Left lung (tissue), 10 donors: ENCODE measurements around the gene FBXO15. TPM values are rescaled to one million over a fixed set of nuclear protein-coding genes. Genes with fewer than 3 reads are reported as not detected.

ENCODE experiments used
- ATAC-seq: fragments of 200-7000 bp; cut with Tn5 transposase; one replicate; pipeline ENCODE4 v1.9.1; 2020; ENCODE audit warnings: moderate library complexity
- DNase-seq, 4 donors: peaks; one replicate each; pipeline ENCODE4 v3.0.0-alpha.2; 2013 to 2020
- H3K27ac ChIP-seq, 2 donors: fragments of 200-600 bp; sonication (generic) in 1 of 2; one replicate each; pipeline versions ENCODE4 v1.5.0 to v1.8.0; 2020 to 2021
- H3K27me3 ChIP-seq, 2 donors: fragments of 200-600 bp; sonication (generic) in 1 of 2; one replicate each; pipeline versions ENCODE4 v1.5.0 to v1.8.0; 2020 to 2021
- H3K36me3 ChIP-seq, 2 donors: fragments of 200-600 bp; sonication (generic) in 1 of 2; one replicate each; pipeline versions ENCODE4 v1.5.0 to v1.8.0; 2020 to 2021
- H3K4me1 ChIP-seq, 2 donors: fragments of 200-600 bp; one replicate each; pipeline ENCODE4 v1.8.0; 2021
- H3K4me3 ChIP-seq, 2 donors: fragments of 200-600 bp; sonication (generic) in 1 of 2; one replicate each; pipeline versions ENCODE4 v1.5.0 to v1.8.0; 2020 to 2021; ENCODE audit warnings: mild to moderate bottlenecking in 1 of 2
- H3K9me3 ChIP-seq, 2 donors: fragments of 200-600 bp; sonication (generic) in 1 of 2; one replicate each; pipeline versions ENCODE4 v1.5.0 to v1.8.0; 2020 to 2021
- intact Hi-C, 2 donors: fragments of 100-400 bp; cut with DNase I; formaldehyde crosslinking; loops; one replicate each; pipeline versions ENCODE4 v1.11.2 to v1.14.2; 2022
- polyA plus RNA-seq, 6 donors: library from polyadenylated mRNA; unstranded; fragments of 120-200 nt; gene quantifications; one replicate each; pipeline ENCODE4 v1.2.1, GENCODE V29; 2013; ENCODE audit not compliant: insufficient read length in 6 of 6
- total RNA-seq, 2 donors: library from RNA; stranded (reverse); fragmentation: NEBNext Ultra II Directional; extraction: Animal tissue kit (Norgen Biotek cat#: 25700); gene quantifications; one replicate each; pipeline ENCODE4 v1.2.1, GENCODE V29; 2021
- TF ChIP-seq, protein P1 (sequence below), 2 donors: fragments of 200-600 bp; sonication (generic) in 1 of 2; IDR thresholded peaks; one replicate each; pipeline versions ENCODE4 v1.5.0 to v1.8.0; 2021; ENCODE audit warnings: antibody characterized with exemption in 2 of 2
- donor health status: DM: no; HTN: yes; CAD: no.
- donor health status: DM: no; HTN: no; CAD: no.

The FBXO15 gene
- total and polyA plus RNA-seq, 8 donors: 1.1 to 5.0 (median 2.8) TPM

DNA sequence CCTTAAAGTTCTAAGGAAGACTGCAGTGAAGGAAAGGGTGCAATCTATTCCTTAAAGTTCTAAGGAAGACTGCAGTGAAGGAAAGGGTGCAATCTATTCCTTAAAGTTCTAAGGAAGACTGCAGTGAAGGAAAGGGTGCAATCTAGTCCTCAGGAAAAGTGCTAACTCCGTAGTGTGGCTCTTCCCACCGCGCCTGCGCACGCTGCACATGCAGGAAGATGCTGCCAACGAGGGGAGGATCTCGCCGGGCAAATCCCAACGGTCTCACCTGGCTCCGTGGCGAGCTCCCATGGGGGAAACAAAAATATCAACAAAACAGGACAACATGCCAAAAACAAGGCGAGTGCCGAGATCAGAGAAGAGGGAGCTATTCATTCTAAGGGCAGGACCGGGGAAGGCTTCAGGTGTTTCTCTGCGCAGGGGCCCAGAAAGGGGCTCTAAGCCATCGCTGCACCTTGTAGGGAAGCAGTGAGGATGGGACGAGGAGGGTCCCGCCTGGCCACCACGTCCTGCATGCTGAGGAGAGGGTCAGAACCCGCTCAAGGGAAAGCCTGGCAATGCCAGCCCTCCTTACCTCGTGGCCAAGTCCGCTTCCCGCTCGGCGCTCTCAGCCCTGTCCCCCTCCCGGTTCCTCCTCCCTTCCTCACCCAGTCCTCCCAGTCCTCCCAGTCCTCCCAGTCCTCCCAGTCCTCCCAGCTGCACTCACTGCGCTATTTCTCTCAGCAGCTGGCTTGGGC is 25.2 kb upstream of the FBXO15 start:
- peak overlapping the region in 1 of 2 donors; percentile 8 for H3K4me3 ChIP-seq
- H3K27ac ChIP-seq: no peak overlapping the region
- ATAC-seq (no peak), DNase-seq (peak in 1 of 4 donors; percentile 70)
- no peaks in the 10 kb centered on the region for H3K9me3 ChIP-seq
- no peaks in the 10 kb centered on the region for H3K4me1 ChIP-seq
- intact Hi-C loops: no loop called here
- no peaks in the 10 kb centered on the region for H3K36me3 ChIP-seq
- TF ChIP-seq, protein P1, sequence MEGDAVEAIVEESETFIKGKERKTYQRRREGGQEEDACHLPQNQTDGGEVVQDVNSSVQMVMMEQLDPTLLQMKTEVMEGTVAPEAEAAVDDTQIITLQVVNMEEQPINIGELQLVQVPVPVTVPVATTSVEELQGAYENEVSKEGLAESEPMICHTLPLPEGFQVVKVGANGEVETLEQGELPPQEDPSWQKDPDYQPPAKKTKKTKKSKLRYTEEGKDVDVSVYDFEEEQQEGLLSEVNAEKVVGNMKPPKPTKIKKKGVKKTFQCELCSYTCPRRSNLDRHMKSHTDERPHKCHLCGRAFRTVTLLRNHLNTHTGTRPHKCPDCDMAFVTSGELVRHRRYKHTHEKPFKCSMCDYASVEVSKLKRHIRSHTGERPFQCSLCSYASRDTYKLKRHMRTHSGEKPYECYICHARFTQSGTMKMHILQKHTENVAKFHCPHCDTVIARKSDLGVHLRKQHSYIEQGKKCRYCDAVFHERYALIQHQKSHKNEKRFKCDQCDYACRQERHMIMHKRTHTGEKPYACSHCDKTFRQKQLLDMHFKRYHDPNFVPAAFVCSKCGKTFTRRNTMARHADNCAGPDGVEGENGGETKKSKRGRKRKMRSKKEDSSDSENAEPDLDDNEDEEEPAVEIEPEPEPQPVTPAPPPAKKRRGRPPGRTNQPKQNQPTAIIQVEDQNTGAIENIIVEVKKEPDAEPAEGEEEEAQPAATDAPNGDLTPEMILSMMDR (IDR thresholded peaks at IDR 0.05): no peak
- H3K27me3 ChIP-seq: peaks cover 0 to 21% of the 10 kb centered on the region in 2 donors

DNA sequence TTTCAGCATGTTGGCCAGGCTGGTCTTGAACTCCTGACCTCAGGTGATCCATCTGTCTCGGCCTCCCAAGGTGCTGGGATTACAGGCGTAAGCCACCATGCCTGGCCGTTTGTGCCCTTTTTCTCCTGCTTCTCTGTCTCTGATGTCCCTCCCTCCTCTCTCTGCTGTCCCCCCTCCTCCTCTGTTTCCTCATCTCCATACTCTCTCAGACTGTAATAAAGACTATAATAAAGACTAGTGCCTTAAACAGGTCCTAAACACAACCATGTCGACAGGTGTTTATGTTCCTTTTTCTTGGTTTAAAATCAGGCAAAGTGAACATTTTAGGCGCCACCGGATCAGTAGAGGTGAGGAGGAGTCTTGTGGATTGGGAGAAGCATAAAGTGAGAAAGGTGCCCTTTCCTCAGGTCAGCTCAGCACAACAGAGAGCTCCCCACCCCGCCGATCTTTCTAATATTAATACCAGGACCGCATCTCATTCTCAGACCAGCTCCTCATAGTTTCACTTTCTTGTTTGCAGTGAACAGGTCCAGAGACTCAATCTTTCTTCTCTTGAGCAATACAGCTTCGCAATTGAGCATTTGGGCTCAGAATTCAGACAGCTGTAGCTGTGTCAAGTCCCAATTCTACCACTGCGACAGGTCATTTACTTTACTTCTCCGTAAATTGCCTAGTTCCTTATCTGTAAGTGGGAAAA is 24.4 kb upstream of the FBXO15 start:
- H3K27me3 ChIP-seq: peaks cover 0 to 19% of the 10 kb centered on the region in 2 donors
- no peaks in the 10 kb centered on the region for H3K9me3 ChIP-seq
- H3K36me3 ChIP-seq: no peaks in the 10 kb centered on the region
- TF ChIP-seq, protein P1 (IDR thresholded peaks at IDR 0.05): no peak
- peak overlapping the region; percentile 8 for H3K4me3 ChIP-seq
- peak; percentile 80 for ATAC-seq
- intact Hi-C loops: no loop called here
- no peak overlapping the region for H3K27ac ChIP-seq
- no peaks in the 10 kb centered on the region for H3K4me1 ChIP-seq
- no peak for DNase-seq

DNA sequence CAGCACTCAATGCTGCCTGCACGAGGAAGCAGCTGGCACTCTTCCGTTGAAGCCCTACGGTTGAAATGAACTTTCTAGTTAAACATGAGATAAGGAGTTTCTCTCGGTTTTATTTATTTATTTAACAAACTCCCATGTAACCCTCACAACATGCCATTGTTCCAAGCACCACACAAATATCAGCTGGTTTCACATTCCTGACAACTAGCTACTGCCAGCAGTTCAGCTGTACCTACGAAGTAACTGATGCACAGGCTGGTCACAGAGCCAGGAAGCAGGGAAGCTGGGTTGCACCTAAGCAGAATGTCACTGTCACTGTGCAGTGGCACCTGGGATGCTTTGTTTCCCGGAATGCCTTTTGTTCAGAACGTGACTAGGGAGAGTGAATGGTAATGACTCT is 18.8 kb upstream of the FBXO15 start:
- TF ChIP-seq, protein P1 (IDR thresholded peaks at IDR 0.05): no peak
- no peak for ATAC-seq

DNA sequence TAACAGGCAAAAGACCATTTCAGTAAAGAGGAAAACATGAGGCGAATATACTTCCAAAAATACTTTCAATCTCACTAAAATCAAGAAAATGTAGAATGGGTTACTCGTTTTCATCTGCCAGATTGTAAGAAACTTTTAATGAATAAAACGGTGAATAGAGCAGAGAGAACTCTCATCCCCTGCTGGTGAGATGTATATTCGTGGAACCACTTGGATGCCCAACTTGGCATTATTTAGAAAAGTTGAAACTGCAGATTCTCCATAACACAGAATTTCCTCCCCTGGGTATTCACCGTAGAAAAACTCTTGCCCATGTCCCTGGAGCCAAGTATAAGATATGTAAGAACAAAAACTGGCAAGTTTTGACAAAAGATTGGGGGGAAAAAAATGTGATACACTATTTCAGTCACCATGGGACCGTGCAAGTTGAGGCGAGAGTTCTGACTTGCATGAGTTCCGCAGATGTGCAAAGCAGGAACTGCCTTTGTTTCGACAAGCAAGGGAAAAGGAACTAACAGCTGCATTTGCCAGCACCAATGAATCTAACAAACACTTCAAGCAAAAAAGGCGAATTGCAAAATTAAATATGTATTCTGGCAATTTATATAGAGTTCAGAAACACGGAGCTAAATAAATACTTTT is 15.5 kb upstream of the FBXO15 start:
- H3K4me3 ChIP-seq: no peak overlapping the region
- no peak for ATAC-seq

More for the DNA sequence above, 18.8 kb upstream of the FBXO15 start:
- Histone ChIP-seq H3K9me3 (no peaks in the 10 kb centered on the region), H3K4me3 (no peak overlapping the region), H3K27ac (no peak overlapping the region), H3K4me1 (no peaks in the 10 kb centered on the region), H3K36me3 (peaks cover 0 to 10% of the 10 kb centered on the region in 2 donors), H3K27me3 (no peaks in the 10 kb centered on the region)
- intact Hi-C loops: no loop called here
- DNase-seq: no peak

More for the DNA sequence above, 15.5 kb upstream of the FBXO15 start:
- intact Hi-C loops: no loop called here
- DNase-seq: no peak
- H3K27ac ChIP-seq: no peak overlapping the region
- TF ChIP-seq, protein P1 (IDR thresholded peaks at IDR 0.05): no peak
- H3K4me1 ChIP-seq: no peaks in the 10 kb centered on the region
- peaks cover 0 to 43% of the 10 kb centered on the region in 2 donors for H3K36me3 ChIP-seq
- no peaks in the 10 kb centered on the region for H3K27me3 ChIP-seq
- H3K9me3 ChIP-seq: no peaks in the 10 kb centered on the region
